Measurements from ENCODE around the gene ADCK1.
"Not testable (repeated sequence)": the region's sequence is repeated elsewhere in the genome, so short reads cannot be mapped to it uniquely, and the experiment has no call there.

ADCK1 gene

GRCh38 chr14:77812028-77812427, 12.1 kb downstream of the ADCK1 start:
- DNase-seq: no peak

GRCh38 chr14:77812682-77813081, 12.8 kb downstream of the ADCK1 start:
- not testable (repeated sequence) for DNase-seq

GRCh38 chr14:77822307-77822706, 22.4 kb downstream of the ADCK1 start:
- no peak for DNase-seq

- DNase-seq: no peak
Measured at GRCh38 chr14:77822741-77823140, 22.8 kb downstream of the ADCK1 start.

GRCh38 chr14:77823378-77823777, 23.5 kb downstream of the ADCK1 start:
- DNase-seq: no peak

- no peak for DNase-seq
Measured at GRCh38 chr14:77825895-77826519, 26.1 kb downstream of the ADCK1 start.

GRCh38 chr14:77830692-77831091, 30.8 kb downstream of the ADCK1 start:
- no peak for DNase-seq

GRCh38 chr14:77832297-77832696, 32.4 kb downstream of the ADCK1 start:
- DNase-seq: no peak

GRCh38 chr14:77837926-77838325, 38.0 kb downstream of the ADCK1 start:
- DNase-seq: no peak

GRCh38 chr14:77838831-77839511, 39.1 kb downstream of the ADCK1 start:
- DNase-seq: no peak

GRCh38 chr14:77843195-77843594, 43.3 kb downstream of the ADCK1 start:
- DNase-seq: no peak

- DNase-seq: no peak
Measured at GRCh38 chr14:77843651-77844050, 43.7 kb downstream of the ADCK1 start.

GRCh38 chr14:77844802-77845201, 44.9 kb downstream of the ADCK1 start:
- DNase-seq: no peak

GRCh38 chr14:77848031-77848430, 48.1 kb downstream of the ADCK1 start:
- no peak for DNase-seq

- no peak for DNase-seq
Measured at GRCh38 chr14:77849711-77850110, 49.8 kb downstream of the ADCK1 start.

- no peak for DNase-seq
Measured at GRCh38 chr14:77853919-77854318, 54.0 kb downstream of the ADCK1 start.

GRCh38 chr14:77856941-77857340, 57.0 kb downstream of the ADCK1 start:
- no peak for DNase-seq

GRCh38 chr14:77859934-77860570, 60.1 kb downstream of the ADCK1 start:
- no peak for DNase-seq

- no peak for DNase-seq
Measured at GRCh38 chr14:77861201-77861600, 61.3 kb downstream of the ADCK1 start.

- peak; percentile 77 for DNase-seq
Measured at GRCh38 chr14:77862154-77862786, 62.4 kb downstream of the ADCK1 start.

- no peak for DNase-seq
Measured at GRCh38 chr14:77864085-77864484, 64.2 kb downstream of the ADCK1 start.

- DNase-seq: no peak
Measured at GRCh38 chr14:77864580-77864979, 64.7 kb downstream of the ADCK1 start.

GRCh38 chr14:77865455-77865854, 65.5 kb downstream of the ADCK1 start:
- no peak for DNase-seq

GRCh38 chr14:77866932-77867331, 67.0 kb downstream of the ADCK1 start:
- no peak for DNase-seq
